Astrocyte of the spinal cord (primary cell): ENCODE results near the gene TSSK1B.

Experiments
- DNase-seq: peaks from one replicate; pipeline ENCODE4 v3.0.0; 2011; ENCODE audit warnings: low read depth, low spot score
- H3K4me3 ChIP-seq: 2 replicates; pipeline ENCODE4 v1.5.1; 2011; ENCODE audit warnings: low read depth, mild to moderate bottlenecking, low read length, moderate library complexity
- in situ Hi-C: cut with HindIII; loops from 2 replicates; pipeline ENCODE4 v1.10.0; 2017; ENCODE audit warnings: low sequenced_read_pairs
- TF ChIP-seq, protein P1 (sequence below): IDR thresholded peaks from 2 replicates; pipeline ENCODE4 v1.5.1; 2012; ENCODE audit warnings: low read depth, mild to moderate bottlenecking, low read length, inconsistent platforms

The TSSK1B gene

GRCh38 chr5:113437111-113437510, 2.3 kb upstream of the TSSK1B start:
- DNase-seq: no peak
- in situ Hi-C loops: no loop called here
- no peak overlapping the region for H3K4me3 ChIP-seq
- TF ChIP-seq, protein P1, sequence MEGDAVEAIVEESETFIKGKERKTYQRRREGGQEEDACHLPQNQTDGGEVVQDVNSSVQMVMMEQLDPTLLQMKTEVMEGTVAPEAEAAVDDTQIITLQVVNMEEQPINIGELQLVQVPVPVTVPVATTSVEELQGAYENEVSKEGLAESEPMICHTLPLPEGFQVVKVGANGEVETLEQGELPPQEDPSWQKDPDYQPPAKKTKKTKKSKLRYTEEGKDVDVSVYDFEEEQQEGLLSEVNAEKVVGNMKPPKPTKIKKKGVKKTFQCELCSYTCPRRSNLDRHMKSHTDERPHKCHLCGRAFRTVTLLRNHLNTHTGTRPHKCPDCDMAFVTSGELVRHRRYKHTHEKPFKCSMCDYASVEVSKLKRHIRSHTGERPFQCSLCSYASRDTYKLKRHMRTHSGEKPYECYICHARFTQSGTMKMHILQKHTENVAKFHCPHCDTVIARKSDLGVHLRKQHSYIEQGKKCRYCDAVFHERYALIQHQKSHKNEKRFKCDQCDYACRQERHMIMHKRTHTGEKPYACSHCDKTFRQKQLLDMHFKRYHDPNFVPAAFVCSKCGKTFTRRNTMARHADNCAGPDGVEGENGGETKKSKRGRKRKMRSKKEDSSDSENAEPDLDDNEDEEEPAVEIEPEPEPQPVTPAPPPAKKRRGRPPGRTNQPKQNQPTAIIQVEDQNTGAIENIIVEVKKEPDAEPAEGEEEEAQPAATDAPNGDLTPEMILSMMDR: no peak

DNA sequence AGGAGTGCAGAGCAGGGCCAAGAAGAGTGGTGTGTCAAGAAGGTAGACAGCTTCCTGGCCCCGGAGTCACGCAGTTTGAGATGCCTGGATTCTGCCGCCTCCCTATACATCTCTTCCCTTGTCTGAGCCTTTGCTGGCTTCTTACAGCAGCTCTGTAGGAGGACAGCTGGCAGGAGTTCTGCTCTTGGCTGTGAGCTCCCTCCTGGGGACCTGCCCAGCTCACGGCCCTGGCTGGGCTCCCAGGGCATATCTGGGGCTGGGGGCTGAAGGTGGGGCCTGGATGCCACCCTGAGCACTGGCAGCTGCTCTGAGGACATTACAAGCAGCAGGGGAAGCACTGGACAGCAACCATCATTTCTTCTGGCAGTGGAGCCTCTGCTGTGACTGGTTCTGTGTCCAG, 786 bp upstream of the TSSK1B start:
- H3K4me3 ChIP-seq: no peak overlapping the region
- TF ChIP-seq, protein P1: no peak
- in situ Hi-C loops: no loop called here
- DNase-seq: no peak

DNA sequence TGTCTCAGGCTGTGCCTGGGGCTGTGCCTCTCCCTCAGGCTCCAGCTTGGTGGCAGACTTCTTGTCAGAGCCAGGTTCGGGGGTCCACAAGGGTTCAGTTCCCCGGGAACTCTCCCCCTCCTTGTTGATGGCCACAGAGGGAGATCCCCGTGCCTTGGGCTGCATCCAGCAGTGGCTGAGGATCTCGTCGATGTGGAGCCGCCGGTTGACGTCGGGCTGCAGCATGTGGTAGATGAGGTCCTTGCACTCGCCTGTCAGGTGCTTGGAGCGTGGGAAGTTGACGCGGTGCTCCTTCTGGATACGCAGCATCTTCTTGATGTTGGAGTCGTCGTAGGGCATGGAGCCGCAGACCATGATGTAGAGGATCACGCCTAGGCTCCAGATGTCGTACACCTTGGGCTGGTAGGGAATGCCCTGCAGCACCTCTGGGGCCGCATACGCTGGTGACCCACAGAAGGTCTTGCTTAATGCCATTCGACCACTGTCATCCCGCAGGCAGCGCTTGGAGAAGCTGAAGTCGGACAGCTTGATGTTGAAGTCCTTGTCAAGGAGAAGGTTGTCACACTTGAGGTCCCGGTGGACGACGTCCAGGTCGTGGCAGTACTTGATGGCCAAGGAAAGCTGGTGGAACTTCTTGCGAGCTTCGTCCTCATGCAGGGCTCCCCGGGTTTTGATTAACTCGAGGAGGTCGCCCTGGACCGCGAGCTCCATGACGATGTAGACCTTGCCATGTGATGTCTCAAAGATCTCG, 752 bp downstream of the TSSK1B start:
- TF ChIP-seq, protein P1: no peak
- H3K4me3 ChIP-seq: no peak overlapping the region
- no peak for DNase-seq
- in situ Hi-C loops: no loop called here

GRCh38 chr5:113433071-113433470, 1.7 kb downstream of the TSSK1B start:
- TF ChIP-seq, protein P1: no peak
- no peak for DNase-seq
- no peak overlapping the region for H3K4me3 ChIP-seq
- in situ Hi-C loops: no loop called here

GRCh38 chr5:113427871-113428574, 6.8 kb downstream of the TSSK1B start:
- H3K4me3 ChIP-seq: no peak overlapping the region
- in situ Hi-C loops: no loop called here
- DNase-seq: no peak
- TF ChIP-seq, protein P1: no peak

GRCh38 chr5:113425909-113426308, 8.9 kb downstream of the TSSK1B start:
- TF ChIP-seq, protein P1: no peak
- H3K4me3 ChIP-seq: no peak overlapping the region
- DNase-seq: no peak
- in situ Hi-C loops: no loop called here
